HFF-Myc (cell line): Measurements from ENCODE around the gene VCP.

Source experiments
- DNase-seq: peaks from one replicate; pipeline ENCODE4 v3.0.0-alpha.2; 2011; ENCODE audit warnings: low read depth; ENCODE audit errors: extremely low read depth
- H3K4me3 ChIP-seq: replicated peaks from 2 replicates; pipeline ENCODE4 v1.5.1; 2011; ENCODE audit warnings: low read depth, mild to moderate bottlenecking, control low read depth, low read length
- TF ChIP-seq, protein P1 (sequence below): IDR thresholded peaks from 2 replicates; pipeline ENCODE4 v1.5.1; 2012; ENCODE audit warnings: mild to moderate bottlenecking, low read depth, low read length, control low read depth; ENCODE audit errors: missing control alignments

VCP gene

DNA sequence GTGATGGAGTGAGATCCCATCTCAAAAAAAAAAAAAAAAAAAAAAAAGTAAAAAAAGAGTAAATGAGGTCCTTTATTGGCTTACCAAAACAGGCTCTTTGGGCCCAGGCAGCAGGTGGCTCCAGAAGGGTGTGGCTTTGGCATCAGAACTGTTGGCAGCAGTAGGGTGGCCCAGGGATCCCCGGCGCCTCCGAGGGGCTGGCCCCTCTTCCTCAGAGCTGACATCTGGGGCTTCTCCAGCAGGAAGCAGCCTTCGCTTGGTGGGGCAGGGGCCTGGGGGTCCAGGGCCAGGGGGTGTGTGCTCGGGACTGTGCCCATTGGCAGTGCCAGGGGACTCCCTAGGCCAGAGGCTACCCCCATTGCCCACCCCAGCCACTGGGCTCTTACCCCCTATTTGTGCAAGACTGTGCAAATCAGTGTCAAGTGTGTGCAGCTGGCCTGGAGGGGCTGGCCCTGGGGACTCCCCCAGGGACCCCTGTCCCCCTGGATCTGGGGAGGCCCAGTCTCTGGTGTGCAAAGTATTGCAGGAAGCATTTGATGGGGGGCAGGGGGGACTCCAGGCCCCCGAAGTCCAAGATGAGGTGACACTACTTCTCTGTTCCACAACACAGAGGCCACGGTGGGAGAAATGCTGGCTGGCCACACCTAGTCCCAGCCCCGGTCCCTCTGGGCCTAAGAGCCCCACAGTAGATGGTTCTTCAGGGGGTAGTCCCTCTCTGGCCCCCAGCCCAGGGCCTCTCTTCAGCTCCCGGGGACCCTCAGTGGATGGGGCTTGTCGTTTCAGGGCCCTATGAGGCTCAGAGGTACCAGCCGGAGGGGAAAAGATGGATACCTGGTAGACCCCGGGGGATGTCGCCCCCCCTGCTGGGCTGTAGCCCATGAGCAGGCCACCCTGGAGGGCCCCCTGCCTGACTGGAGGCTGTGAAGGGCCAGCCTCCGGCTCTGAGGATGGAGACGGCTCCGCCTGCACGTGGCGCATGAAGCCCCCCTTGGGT is 35.2 kb upstream of the VCP start:
- no peak overlapping the region for H3K4me3 ChIP-seq
- TF ChIP-seq, protein P1, sequence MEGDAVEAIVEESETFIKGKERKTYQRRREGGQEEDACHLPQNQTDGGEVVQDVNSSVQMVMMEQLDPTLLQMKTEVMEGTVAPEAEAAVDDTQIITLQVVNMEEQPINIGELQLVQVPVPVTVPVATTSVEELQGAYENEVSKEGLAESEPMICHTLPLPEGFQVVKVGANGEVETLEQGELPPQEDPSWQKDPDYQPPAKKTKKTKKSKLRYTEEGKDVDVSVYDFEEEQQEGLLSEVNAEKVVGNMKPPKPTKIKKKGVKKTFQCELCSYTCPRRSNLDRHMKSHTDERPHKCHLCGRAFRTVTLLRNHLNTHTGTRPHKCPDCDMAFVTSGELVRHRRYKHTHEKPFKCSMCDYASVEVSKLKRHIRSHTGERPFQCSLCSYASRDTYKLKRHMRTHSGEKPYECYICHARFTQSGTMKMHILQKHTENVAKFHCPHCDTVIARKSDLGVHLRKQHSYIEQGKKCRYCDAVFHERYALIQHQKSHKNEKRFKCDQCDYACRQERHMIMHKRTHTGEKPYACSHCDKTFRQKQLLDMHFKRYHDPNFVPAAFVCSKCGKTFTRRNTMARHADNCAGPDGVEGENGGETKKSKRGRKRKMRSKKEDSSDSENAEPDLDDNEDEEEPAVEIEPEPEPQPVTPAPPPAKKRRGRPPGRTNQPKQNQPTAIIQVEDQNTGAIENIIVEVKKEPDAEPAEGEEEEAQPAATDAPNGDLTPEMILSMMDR = no peak
- DNase-seq = no peak

DNA sequence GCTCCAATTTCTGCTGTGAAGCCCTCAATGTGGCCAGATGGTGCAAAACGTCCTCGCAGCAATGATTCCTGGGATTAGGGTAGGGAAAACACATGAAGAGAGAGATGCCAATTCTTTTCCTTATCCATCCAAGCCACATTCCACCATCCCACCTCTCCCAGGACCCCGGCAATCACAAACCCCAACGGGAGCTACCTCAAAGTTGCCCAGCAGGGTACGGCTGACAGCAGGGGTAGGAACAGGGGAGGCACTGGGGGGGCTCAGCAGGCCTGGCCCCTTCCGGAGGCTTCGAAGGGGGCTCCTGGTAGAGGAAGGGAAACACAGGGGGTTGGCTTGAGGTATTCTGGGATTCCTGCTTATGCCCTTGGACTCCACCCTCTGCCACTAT is 33.9 kb upstream of the VCP start:
- TF ChIP-seq, protein P1 = no peak
- no peak overlapping the region for H3K4me3 ChIP-seq
- no peak for DNase-seq

DNA sequence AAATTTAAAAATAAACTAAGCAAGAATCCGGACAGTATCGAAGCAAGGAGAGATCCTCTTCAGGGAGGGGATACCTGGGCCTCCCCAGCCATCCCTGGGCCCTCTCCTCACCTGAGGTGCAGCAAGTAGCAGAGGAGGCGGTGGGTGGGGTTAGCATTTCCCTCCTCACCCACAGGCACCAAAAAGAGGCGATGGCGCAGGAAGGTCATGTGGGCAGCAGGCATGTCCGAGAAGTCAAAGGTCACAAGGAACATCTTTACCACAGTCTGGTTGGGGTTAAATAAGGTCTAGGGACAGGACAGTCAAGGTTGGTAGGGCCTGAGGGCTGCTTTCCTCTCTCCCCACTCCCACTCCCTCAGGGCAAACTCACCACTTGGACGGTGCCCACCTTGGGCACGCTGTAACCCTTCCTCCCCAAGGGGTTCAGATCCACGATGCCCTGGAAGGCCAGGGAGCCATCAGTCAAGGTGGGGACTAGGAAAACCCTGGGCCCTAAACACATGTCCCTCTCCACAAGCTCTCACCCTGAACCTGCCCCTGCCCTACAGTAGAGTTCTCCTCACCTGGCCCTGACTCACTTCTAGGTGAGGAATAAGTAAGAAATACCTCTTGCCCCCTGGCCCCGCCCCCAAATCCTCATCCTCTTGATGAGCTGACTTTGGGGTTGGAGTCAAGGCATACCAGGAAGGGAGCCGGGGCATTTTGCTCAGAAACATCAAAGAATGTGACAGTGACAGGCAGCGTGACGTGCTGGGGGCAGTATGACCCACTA is 33.3 kb upstream of the VCP start:
- no peak overlapping the region for H3K4me3 ChIP-seq
- TF ChIP-seq, protein P1 = no peak
- no peak for DNase-seq

DNA sequence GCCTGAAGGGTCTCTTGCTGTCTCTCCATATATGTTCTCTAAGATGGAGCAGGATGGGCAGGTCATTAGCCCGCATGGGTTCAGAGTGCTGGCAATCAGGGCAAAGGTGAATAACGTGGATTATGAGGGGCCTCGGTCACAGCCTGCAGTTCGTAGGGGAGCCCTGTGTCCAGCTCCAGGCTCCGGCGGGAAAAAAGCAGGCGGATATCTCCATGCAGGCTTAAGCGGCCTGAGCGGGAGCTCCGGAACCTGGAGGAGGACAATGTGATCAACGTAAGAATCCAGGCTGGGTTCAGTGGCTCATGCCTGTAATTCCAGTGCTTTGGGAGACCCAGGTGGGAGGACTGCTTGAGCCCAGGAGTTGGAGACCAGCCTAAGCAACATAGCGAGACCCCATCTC is 32.7 kb upstream of the VCP start:
- TF ChIP-seq, protein P1 = no peak
- DNase-seq = no peak
- H3K4me3 ChIP-seq = no peak overlapping the region

DNA sequence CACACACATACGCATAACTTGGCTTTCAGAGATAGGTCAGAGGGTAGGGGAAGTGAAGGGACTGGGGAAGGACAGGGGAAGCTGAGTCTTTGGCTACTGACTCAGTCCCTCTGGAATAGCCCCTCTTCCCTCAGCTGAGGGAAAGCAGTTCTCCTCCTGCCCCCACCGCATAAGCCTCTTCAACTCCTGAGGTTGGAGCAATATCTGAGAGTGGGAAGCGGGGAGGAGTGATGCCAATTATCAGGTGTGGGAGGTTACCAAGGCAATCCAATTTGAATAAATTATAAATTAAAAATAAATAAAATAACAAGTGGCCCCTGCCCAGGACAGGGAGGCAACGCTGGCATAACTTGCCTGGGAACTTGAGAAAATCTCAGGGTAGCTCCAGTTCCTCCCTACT is 32.2 kb upstream of the VCP start:
- TF ChIP-seq, protein P1 = no peak
- no peak overlapping the region for H3K4me3 ChIP-seq
- no peak for DNase-seq

DNA sequence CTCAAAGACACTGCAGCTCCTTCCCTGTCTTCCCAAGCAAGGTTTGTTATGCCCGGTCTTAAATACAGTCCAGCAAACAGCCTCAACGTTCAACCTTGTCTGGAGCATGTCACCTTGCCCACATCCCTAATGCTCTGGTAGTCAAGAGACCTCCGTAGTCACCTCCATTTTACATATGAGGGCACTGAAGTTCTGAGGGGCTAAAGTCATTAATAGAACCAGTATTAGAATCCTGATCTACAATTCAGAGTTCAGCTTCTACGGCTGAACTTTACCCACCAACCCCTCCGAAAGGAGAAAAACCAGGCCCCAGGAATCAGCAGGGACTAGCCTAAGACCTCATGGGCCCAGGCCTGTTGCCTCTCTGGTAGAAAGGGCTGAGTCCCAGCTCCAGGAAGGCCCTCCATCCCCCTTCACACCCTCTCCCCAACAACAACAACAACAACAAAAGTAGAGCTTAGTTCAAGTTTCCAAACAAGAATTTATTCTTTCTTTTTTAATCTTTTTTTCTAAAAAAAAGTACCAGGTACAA is 31.3 kb upstream of the VCP start:
- TF ChIP-seq, protein P1 = no peak
- H3K4me3 ChIP-seq = peak overlapping the region; percentile 79
- no peak for DNase-seq
